ENCODE data around the gene AGTR1. TPM values are rescaled to one million over a fixed set of nuclear protein-coding genes. Genes with fewer than 3 reads are reported as not detected.

The AGTR1 gene
- total and polyA plus RNA-seq, 2 donors (not counting 3 experiments of a cell fraction or from before 2014, with no cell fraction given), result not detected

DNA sequence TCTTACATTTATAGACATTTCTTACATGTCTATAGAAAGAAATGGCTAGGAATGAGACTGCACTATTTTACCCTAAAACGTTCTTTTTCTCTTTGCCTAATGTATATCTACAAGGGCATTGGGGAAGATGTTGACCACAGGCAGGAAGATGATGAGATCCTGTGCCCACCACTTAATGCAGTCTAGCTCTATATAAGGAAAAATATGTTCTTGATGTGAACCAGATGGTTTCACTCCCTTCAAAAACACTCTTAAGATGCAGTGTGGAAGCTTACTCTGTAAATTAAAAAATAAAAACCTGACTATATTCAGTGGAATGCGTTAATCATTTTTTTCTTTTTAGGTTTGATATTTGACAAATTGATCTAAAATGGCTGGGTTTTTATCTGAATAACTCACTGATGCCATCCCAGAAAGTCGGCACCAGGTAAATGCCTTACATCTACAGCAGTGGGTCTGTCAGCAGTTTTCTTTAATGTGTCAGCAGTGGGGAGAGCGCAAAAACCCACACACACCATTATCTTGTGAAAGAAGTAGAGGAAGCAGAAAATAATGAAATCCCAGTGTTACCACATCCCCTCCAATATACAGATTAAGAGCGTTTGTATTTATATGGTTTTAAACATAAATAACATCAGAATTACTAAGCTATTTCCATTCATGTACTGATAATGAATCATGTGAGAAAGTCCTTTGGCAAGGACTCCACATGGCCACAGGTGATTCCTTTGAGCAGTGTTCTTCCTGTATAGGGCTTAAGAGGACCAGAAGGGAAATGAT, 10.1 kb downstream of the AGTR1 start:
- FAIRE-seq (no peak), DNase-seq (ENCODE audit: low read depth, low spot score) (no peak)
- intact Hi-C loops (cut with micrococcal nuclease) (no loop called here), dilution Hi-C loops (cut with MboI; ENCODE audit: extremely low pct_ligation_motif_present, low sequenced_read_pairs) (no loop called here)
- H3K4me3 ChIP-seq (replicated peaks in 1 of 3; ENCODE audit: insufficient read depth in 1 of 3, low read depth in 1 of 3, low read length in 3 of 3), result no peak overlapping the region
- TF ChIP-seq POLR2AphosphoS5 (IDR thresholded peaks at IDR 0.05; ENCODE audit: insufficient read depth, low read depth, low read length) (no peak), GATA2 (IDR thresholded peaks at IDR 0.05; ENCODE audit: insufficient read depth, insufficient read length, low read depth, low read length) (no peak), MYC (IDR thresholded peaks at IDR 0.05; ENCODE audit: low read depth, low read length) (no peak), EZH2 (IDR thresholded peaks at IDR 0.05; ENCODE audit: borderline replicate concordance, low read depth, low read length, severe bottlenecking) (no peak), JUN (IDR thresholded peaks at IDR 0.05; ENCODE audit: borderline replicate concordance, insufficient read depth, insufficient read length, low read depth) (no peak), FOS (IDR thresholded peaks at IDR 0.05; ENCODE audit: borderline replicate concordance, insufficient read depth, low read length) (no peak), POLR2A (IDR thresholded peaks at IDR 0.05; ENCODE audit: low read depth, low read length) (no peak)
- TF ChIP-seq, protein P1, sequence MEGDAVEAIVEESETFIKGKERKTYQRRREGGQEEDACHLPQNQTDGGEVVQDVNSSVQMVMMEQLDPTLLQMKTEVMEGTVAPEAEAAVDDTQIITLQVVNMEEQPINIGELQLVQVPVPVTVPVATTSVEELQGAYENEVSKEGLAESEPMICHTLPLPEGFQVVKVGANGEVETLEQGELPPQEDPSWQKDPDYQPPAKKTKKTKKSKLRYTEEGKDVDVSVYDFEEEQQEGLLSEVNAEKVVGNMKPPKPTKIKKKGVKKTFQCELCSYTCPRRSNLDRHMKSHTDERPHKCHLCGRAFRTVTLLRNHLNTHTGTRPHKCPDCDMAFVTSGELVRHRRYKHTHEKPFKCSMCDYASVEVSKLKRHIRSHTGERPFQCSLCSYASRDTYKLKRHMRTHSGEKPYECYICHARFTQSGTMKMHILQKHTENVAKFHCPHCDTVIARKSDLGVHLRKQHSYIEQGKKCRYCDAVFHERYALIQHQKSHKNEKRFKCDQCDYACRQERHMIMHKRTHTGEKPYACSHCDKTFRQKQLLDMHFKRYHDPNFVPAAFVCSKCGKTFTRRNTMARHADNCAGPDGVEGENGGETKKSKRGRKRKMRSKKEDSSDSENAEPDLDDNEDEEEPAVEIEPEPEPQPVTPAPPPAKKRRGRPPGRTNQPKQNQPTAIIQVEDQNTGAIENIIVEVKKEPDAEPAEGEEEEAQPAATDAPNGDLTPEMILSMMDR (IDR thresholded peaks at IDR 0.05; ENCODE audit: extremely low read depth in 1 of 2, insufficient read depth in 1 of 2, low read depth in 1 of 2, low read length in 2 of 2), result no peak
- TF ChIP-seq, protein P2, sequence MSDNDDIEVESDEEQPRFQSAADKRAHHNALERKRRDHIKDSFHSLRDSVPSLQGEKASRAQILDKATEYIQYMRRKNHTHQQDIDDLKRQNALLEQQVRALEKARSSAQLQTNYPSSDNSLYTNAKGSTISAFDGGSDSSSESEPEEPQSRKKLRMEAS (IDR thresholded peaks at IDR 0.05; ENCODE audit: insufficient read depth, insufficient read length), result no peak
- H4K20me1 ChIP-seq (replicated peaks; ENCODE audit: control insufficient read depth, extremely low read depth, insufficient read depth, low read length), result no peaks in the 10 kb centered on the region
- no peaks in the 10 kb centered on the region for H3K9me1 ChIP-seq (replicated peaks; ENCODE audit: control insufficient read depth, extremely low read depth, insufficient read depth, low read length)
- no peaks in the 10 kb centered on the region for H3K4me1 ChIP-seq (ENCODE audit: control insufficient read depth, extremely low read depth, insufficient read depth, low read length)
- no peaks in the 10 kb centered on the region for H3K79me2 ChIP-seq (ENCODE audit: control insufficient read depth, insufficient read depth, low read length)
- ChIA-PET CTCF (no interaction called here), POLR2A (no interaction called here)
- no peaks in the 10 kb centered on the region for H3K9me3 ChIP-seq (replicated peaks; ENCODE audit: control insufficient read depth, insufficient read depth, low read length)
- H2AFZ ChIP-seq (ENCODE audit: low read depth, low read length), result no peak overlapping the region
- H3K27me3 ChIP-seq (ENCODE audit: control insufficient read depth in 2 of 2, insufficient read depth in 2 of 2, low read length in 2 of 2), result no peaks in the 10 kb centered on the region
- no TSS peak for BruUV-seq (replicated peaks)
- no peak overlapping the region for H3K4me2 ChIP-seq (ENCODE audit: insufficient read depth, low read length)
- no peak overlapping the region for H3K27ac ChIP-seq (ENCODE audit: insufficient read depth, low read depth, low read length)
- no peaks in the 10 kb centered on the region for H3K36me3 ChIP-seq (ENCODE audit: control insufficient read depth in 2 of 2, extremely low read depth in 1 of 2, insufficient read depth in 2 of 2, low read length in 2 of 2)
- no peak overlapping the region for H3K9ac ChIP-seq (replicated peaks; ENCODE audit: extremely low read depth, insufficient read depth, low read length)

Data from endothelial cell of umbilical vein (primary cell).